OCI-LY3 (cell line): ENCODE data around the gene FOXP3.

Experiments used
- CTCF ChIP-seq: fragments of 200-600, 300-600 bp; sonication (generic); IDR thresholded peaks from 2 replicates; pipeline ENCODE4 v1.5.1; 2014; ENCODE audit warnings: antibody characterized with exemption, low read length, low read depth
- EZH2phosphoT487 ChIP-seq: fragments of 200-600 bp; shearing (Covaris generic); IDR thresholded peaks from 2 replicates; pipeline ENCODE4 v1.6.1; 2018; ENCODE audit warnings: antibody characterized with exemption, mixed run types, low read depth

- no peak for TF ChIP-seq CTCF
- TF ChIP-seq EZH2phosphoT487 = no peak
Measured at GRCh38 chrX:49258749-49259124, 5.8 kb downstream of the FOXP3 start.
